SKM-1 treated with dmso at 0.1 percent for 144 hours (cell line): ENCODE measurements around the gene RANBP10.
A peak's percentile ranks its signal among the peaks of the same experiment; 100 is the strongest.

Experiments used
- DNase-seq: peaks from one replicate; lab custom pipeline; 2025; ENCODE audit not compliant: unreplicated experiment; lab: John Stamatoyannopoulos, UW

Gene RANBP10

GRCh38 chr16:67679935-67680897 lies 126.1 kb downstream of the RANBP10 start:
- DNase-seq: no peak

DNA sequence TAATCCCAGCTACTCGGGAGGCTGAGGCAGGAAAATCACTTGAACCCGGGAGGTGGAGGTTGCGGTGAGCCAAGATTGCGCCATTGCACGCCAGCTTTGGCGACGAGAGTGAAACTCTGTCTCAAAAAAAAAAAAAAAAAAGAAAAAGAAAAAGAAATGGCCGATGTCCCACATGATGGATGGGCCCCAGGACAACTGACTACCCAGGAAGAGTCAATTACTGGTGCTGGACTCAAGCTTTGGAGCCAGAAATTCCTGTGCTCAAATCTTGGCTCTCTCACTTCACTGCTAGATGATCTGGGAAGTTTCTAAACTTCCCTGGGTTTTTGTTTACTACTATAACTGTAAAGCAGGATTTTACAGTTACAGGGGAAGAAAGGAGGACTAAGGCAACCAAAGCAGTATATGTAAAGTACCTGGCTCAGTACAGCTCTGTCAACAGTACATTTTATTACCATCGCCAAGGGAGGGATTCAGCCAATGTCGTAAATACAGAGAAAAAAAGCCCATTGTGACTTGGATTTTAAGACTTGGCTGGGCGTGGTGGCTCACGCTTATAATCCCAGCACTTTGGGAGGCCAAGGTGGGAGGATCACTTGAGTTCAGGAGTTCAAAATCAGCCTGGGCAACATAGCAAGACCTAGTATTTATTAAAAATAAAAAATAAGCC lies 127.9 kb downstream of the RANBP10 start:
- DNase-seq: no peak

DNA sequence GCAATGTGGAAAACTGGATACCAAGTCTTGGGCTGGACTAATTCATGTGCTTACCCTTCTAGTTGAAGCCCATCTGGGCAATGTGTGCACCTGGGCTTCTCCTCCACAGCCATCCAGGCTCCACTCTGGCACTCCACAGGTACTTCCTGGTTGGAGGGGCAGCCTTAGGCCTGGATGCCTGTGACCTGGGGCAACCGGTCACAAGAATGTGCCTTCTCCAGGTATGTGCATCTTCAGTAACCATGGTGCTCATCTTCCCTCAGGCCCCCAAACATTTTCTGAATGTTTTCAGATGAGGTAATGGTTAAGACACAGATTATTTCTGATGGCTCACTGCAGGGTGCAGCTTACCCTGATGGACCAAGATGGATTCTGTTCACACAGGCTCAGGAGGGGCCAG lies 128.6 kb downstream of the RANBP10 start:
- no peak for DNase-seq

DNA sequence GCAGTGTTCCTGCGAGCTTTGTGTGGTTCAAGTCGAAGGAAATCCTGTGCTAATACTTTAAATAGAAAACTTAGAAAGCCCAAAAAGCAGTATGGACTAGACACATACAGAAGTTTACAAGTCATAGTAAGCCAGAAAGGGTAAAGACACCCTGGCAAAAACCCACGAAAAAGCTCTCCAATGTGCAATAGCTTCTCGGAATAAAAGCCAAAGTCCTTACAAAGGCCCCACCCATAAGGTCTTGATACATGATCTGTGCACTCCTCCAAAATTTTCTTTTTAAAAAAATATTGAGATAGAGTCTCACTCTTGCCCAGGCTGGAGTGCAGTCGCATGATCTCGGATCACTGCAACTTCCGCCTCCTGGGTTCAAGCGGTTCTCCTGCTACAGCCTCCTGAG lies 129.4 kb downstream of the RANBP10 start:
- no peak for DNase-seq

- DNase-seq: no peak
Observed at GRCh38 chr16:67676516-67676915, 129.8 kb downstream of the RANBP10 start.

DNA sequence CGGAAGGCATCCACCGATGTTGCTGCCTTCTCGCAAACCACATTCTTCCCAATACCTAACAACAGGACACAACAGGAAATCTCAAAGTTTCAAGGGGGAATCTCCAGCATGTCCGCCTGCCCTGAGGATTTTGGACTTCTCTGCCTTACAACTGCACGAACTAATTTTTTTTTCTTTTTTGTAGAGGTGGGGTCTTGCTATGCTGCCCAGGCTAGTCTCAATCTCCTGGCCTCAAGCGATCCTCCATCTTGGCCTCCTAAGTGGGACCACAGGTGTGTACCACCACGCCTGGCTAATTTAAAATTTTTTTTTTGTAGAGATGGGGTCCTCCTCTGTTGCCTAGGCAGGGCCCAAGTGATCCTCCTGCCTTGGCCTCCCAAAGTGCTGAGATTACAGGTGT lies 130.4 kb downstream of the RANBP10 start:
- no peak for DNase-seq

DNA sequence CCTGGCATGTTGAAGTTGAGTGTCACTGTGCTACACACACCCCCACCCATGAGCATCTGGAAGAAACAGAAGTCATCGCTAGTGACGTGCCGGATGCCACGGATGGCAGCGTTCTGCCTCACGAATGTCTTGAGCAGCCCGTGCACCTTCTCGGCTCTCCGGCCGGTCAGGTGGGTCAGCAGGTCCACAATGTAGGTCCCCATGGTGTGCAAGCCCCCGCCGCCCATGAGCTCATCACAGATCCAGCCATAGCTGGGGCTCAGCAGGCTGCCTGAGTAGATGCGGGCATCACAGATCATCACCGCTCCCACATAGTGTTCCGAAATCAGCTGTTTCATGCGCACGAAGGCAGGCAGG lies 130.8 kb downstream of the RANBP10 start:
- no peak for DNase-seq

DNA sequence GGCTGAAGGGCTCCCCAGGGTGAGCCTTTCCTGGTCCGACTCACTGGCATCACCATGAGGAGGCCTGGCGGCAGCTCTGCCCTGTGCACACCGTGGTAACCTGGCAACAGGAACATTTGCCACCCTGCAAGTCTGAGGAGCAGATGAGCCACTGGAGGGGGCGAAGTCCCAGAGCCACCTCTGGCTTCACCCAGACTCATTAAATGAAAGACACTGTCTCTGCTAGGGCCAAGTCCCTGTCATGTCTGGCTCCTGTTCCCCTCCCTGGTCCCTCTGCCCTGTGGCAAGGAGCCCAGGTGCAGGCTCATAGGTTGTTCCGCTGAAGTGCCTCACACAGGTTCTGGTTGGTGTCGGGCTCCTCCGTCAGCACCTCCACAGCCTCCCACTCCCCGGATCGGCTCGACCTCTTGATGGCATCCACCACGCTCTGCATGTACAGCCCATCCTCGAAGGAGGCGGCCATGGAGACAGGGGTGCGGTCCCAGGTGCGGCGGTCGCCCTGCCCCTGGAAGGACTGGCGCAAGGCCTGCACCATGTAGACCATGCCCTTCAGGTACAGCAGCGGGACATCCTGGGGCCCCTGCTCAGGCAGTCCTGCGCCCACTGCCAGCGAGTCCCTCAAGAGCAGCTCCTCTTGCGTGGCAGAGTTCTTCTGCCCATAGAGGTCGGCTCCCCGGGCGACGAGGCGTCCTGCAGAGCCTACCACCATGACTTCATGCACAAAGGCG lies 131.3 kb downstream of the RANBP10 start:
- DNase-seq: no peak

GRCh38 chr16:67673712-67674580 lies 132.4 kb downstream of the RANBP10 start:
- peak; percentile 17 for DNase-seq
